ENCODE results near the gene ITGB8. TPM values are rescaled to one million over a fixed set of nuclear protein-coding genes. Genes with fewer than 3 reads are reported as not detected.
"Not testable (repeated sequence)": the region's sequence is repeated elsewhere in the genome, so short reads cannot be mapped to it uniquely, and the experiment has no call there.

Gene ITGB8
- total RNA-seq, 1 donor from 2014 or later: 0.69 TPM

DNA sequence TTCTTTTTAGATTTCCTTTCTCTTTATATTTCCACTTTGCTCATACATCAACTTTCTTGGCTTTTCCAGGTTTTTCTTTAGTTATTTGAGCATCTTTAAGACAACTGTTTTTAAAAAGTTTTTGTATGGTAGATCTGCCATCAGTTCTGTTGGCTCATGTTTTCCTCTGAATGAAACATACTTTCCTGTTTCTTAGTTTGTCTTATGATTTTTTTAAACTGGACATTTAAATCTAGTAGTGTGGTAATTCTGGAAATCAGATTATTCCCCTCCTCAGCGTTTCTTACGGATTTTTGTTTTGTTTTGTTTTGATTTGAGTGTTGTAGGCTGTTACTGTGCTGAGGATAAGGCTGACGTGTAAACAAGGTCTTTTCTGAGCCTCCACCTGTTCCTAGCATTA is 33.8 kb upstream of the ITGB8 start:
- no peaks in the 10 kb centered on the region for H3K4me1 Mint-ChIP-seq (ENCODE audit: unreplicated experiment)
- H3K36me3 Mint-ChIP-seq (ENCODE audit: low read depth, unreplicated experiment): no peaks in the 10 kb centered on the region
- TF ChIP-seq, protein P1, sequence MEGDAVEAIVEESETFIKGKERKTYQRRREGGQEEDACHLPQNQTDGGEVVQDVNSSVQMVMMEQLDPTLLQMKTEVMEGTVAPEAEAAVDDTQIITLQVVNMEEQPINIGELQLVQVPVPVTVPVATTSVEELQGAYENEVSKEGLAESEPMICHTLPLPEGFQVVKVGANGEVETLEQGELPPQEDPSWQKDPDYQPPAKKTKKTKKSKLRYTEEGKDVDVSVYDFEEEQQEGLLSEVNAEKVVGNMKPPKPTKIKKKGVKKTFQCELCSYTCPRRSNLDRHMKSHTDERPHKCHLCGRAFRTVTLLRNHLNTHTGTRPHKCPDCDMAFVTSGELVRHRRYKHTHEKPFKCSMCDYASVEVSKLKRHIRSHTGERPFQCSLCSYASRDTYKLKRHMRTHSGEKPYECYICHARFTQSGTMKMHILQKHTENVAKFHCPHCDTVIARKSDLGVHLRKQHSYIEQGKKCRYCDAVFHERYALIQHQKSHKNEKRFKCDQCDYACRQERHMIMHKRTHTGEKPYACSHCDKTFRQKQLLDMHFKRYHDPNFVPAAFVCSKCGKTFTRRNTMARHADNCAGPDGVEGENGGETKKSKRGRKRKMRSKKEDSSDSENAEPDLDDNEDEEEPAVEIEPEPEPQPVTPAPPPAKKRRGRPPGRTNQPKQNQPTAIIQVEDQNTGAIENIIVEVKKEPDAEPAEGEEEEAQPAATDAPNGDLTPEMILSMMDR (IDR thresholded peaks at IDR 0.05; ENCODE audit: unreplicated experiment): no peak
- H3K4me3 Mint-ChIP-seq (ENCODE audit: unreplicated experiment): no peak overlapping the region
- H3K27me3 Mint-ChIP-seq (ENCODE audit: unreplicated experiment): no peaks in the 10 kb centered on the region
- DNase-seq (ENCODE audit: low spot score): no peak
- H3K9me3 Mint-ChIP-seq (ENCODE audit: unreplicated experiment): no peaks in the 10 kb centered on the region
- H3K27ac Mint-ChIP-seq (ENCODE audit: unreplicated experiment): no peak overlapping the region

DNA sequence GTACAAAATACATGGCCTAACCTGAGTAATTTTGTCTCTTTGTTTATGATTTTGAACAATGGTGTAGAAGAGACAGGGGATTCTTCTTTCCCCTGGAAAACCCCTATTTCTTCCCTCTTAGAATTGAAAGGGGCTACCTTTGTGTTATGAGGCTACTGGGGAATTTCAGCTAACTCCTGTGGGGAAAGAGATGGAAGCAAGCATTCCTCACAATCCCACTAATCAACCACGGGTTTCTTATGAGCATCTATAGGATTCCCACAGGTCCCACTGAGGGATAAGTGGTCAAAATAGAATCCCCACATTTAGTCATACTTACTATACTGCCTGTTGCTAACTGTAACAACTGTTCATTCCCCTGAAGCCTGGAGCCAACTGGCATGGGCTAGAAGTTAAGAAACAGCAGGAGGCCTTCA is 32.2 kb upstream of the ITGB8 start:
- Mint-ChIP-seq H3K4me3 (ENCODE audit: unreplicated experiment) (no peak overlapping the region), H3K27ac (ENCODE audit: unreplicated experiment) (no peak overlapping the region), H3K36me3 (ENCODE audit: low read depth, unreplicated experiment) (no peaks in the 10 kb centered on the region), H3K9me3 (ENCODE audit: unreplicated experiment) (no peaks in the 10 kb centered on the region), H3K4me1 (ENCODE audit: unreplicated experiment) (no peaks in the 10 kb centered on the region), H3K27me3 (ENCODE audit: unreplicated experiment) (no peaks in the 10 kb centered on the region)
- no peak for DNase-seq (ENCODE audit: low spot score)
- TF ChIP-seq, protein P1 (IDR thresholded peaks at IDR 0.05; ENCODE audit: unreplicated experiment): no peak

DNA sequence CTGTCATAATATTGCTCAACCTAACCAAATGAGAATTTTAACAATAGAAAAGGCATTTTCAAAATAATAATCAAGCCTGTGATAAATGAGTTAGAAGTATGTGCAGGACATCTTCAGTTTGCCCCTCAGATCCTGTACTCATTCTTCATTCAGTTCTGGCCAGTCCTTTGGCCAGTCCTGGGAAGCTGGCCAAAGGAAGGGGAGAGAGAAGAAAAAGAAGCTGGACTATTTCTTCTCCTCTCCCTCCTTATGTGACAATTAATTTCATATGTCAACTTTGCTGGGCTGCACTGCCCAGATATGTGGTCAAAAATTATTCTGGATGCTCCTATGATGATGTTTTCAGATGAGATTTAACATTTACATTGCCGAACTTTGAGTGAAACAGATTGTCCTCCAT is 31.6 kb upstream of the ITGB8 start:
- Mint-ChIP-seq H3K4me3 (ENCODE audit: unreplicated experiment) (no peak overlapping the region), H3K36me3 (ENCODE audit: low read depth, unreplicated experiment) (no peaks in the 10 kb centered on the region), H3K27me3 (ENCODE audit: unreplicated experiment) (no peaks in the 10 kb centered on the region), H3K27ac (ENCODE audit: unreplicated experiment) (no peak overlapping the region), H3K9me3 (ENCODE audit: unreplicated experiment) (no peaks in the 10 kb centered on the region), H3K4me1 (ENCODE audit: unreplicated experiment) (peaks cover 2% of the 10 kb centered on the region)
- no peak for DNase-seq (ENCODE audit: low spot score)
- TF ChIP-seq, protein P1 (IDR thresholded peaks at IDR 0.05; ENCODE audit: unreplicated experiment): no peak

DNA sequence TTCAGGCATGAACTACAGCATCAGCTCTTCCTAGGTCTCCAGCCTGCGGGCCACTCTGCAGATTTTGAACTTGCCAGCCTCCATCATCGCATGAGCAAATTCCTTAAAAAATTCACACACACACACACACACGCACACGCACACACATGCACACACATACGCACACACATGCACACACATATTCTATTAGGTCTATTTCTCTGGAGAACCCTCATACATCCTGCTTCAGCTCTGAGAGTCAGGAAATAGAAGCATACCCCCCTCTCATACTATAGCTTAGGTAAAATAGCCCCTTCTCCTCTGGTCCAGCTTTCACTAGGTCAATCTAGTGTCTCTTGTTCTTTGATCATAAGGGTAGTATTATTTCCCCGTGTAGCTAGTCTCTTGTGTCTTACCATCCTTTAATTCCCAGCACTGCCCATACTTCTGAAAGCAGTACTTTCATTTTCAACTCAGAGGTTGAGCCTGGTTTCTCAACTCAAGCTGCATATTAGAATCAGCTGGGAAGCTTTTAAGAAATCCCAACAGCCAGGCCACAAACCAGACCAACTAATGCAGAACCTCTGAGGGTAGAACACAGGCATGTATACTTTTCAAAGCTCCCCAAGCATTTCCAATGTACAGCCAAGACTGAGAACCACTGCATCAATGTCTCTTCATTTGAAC is 30.9 kb upstream of the ITGB8 start:
- Mint-ChIP-seq H3K4me1 (ENCODE audit: unreplicated experiment) (peaks cover 7% of the 10 kb centered on the region), H3K36me3 (ENCODE audit: low read depth, unreplicated experiment) (no peaks in the 10 kb centered on the region), H3K9me3 (ENCODE audit: unreplicated experiment) (no peaks in the 10 kb centered on the region), H3K4me3 (ENCODE audit: unreplicated experiment) (no peak overlapping the region), H3K27ac (ENCODE audit: unreplicated experiment) (no peak overlapping the region), H3K27me3 (ENCODE audit: unreplicated experiment) (no peaks in the 10 kb centered on the region)
- TF ChIP-seq, protein P1 (IDR thresholded peaks at IDR 0.05; ENCODE audit: unreplicated experiment): no peak
- no peak for DNase-seq (ENCODE audit: low spot score)

DNA sequence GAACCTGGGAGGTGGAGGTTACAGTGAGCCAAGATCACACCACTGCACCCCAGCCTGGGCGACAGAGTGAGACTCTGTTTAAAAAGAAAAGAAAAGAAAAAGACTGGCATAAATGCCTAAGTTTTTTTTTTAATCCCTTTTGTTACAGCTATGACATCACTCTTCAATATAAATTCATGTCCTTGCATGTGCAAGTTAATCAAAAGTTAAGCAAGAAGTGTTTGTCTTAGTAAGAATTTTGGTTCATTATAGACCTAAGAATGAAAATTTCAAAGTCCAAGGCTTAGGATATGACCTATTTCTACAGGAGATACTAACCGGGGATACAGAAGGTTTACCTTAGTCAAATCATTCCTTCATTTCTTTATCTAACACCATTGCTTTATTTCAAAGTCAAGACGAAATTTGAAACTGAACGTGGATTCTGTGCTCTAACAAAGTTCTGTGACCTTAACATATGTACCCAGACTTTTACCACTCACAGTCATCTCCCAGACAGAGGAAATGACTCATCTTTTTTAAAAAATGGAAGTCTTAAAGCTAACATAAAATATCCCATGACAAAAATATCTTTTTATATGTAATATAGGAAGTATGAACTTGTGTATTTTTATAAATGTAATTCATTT is 29.3 kb upstream of the ITGB8 start:
- no peaks in the 10 kb centered on the region for H3K9me3 Mint-ChIP-seq (ENCODE audit: unreplicated experiment)
- no peaks in the 10 kb centered on the region for H3K36me3 Mint-ChIP-seq (ENCODE audit: low read depth, unreplicated experiment)
- DNase-seq (ENCODE audit: low spot score): no peak
- H3K27ac Mint-ChIP-seq (ENCODE audit: unreplicated experiment): no peak overlapping the region
- H3K27me3 Mint-ChIP-seq (ENCODE audit: unreplicated experiment): no peaks in the 10 kb centered on the region
- peaks cover 7% of the 10 kb centered on the region for H3K4me1 Mint-ChIP-seq (ENCODE audit: unreplicated experiment)
- TF ChIP-seq, protein P1 (IDR thresholded peaks at IDR 0.05; ENCODE audit: unreplicated experiment): no peak
- no peak overlapping the region for H3K4me3 Mint-ChIP-seq (ENCODE audit: unreplicated experiment)

DNA sequence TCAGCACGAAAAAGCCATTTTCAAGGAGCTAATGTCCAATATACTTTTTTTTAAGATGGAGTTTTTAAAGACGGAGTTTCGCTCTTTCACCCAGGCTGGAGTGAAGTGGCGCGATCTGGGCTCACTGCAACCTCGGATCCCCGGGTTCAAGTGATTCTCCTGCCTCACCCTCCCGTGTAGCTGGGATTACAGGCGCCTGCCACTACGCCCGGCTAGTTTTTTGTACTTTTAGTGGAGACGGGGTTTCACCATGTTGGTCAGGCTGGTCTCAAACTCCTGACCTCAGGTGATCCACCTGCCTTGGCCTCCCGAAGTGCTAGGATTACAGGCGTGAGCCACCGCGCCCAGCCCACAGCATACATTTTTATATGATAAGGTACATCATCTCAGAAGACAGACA is 28.4 kb upstream of the ITGB8 start:
- not testable (repeated sequence) for H3K4me3 Mint-ChIP-seq (ENCODE audit: unreplicated experiment); H3K9me3 Mint-ChIP-seq (ENCODE audit: unreplicated experiment); H3K27ac Mint-ChIP-seq (ENCODE audit: unreplicated experiment); H3K36me3 Mint-ChIP-seq (ENCODE audit: low read depth, unreplicated experiment); H3K4me1 Mint-ChIP-seq (ENCODE audit: unreplicated experiment); DNase-seq (ENCODE audit: low spot score); H3K27me3 Mint-ChIP-seq (ENCODE audit: unreplicated experiment)
